OCI-M2 (cell line): ENCODE measurements around the gene PRKG1.
"Not testable (repeated sequence)": the region's sequence is repeated elsewhere in the genome, so short reads cannot be mapped to it uniquely, and the experiment has no call there.

ENCODE experiments used
- DNase-seq: peaks from one replicate; lab custom pipeline; 2025; ENCODE audit not compliant: unreplicated experiment; lab: John Stamatoyannopoulos, UW

PRKG1 gene

GRCh38 chr10:51117053-51117660, 42.9 kb downstream of the PRKG1 start:
- DNase-seq, result no peak

GRCh38 chr10:51117794-51118193, 43.5 kb downstream of the PRKG1 start:
- no peak for DNase-seq

- DNase-seq, result no peak
Measured at GRCh38 chr10:51119441-51119840, 45.2 kb downstream of the PRKG1 start.

- DNase-seq, result no peak
Measured at GRCh38 chr10:51121861-51122260, 47.6 kb downstream of the PRKG1 start.

GRCh38 chr10:51124852-51125251, 50.6 kb downstream of the PRKG1 start:
- no peak for DNase-seq

GRCh38 chr10:51125518-51125917, 51.2 kb downstream of the PRKG1 start:
- DNase-seq, result no peak

- DNase-seq, result no peak
Measured at GRCh38 chr10:51129946-51130544, 55.8 kb downstream of the PRKG1 start.

GRCh38 chr10:51137756-51138529, 63.7 kb downstream of the PRKG1 start:
- no peak for DNase-seq

- DNase-seq, result no peak
Measured at GRCh38 chr10:51139176-51139575, 64.9 kb downstream of the PRKG1 start.

- DNase-seq, result no peak
Measured at GRCh38 chr10:51141010-51141409, 66.7 kb downstream of the PRKG1 start.

- DNase-seq, result no peak
Measured at GRCh38 chr10:51144161-51144781, 70.0 kb downstream of the PRKG1 start.

- DNase-seq, result no peak
Measured at GRCh38 chr10:51145375-51145774, 71.1 kb downstream of the PRKG1 start.

GRCh38 chr10:51147644-51148399, 73.5 kb downstream of the PRKG1 start:
- DNase-seq, result no peak

GRCh38 chr10:51156926-51157325, 82.6 kb downstream of the PRKG1 start:
- DNase-seq, result no peak

GRCh38 chr10:51158832-51159231, 84.5 kb downstream of the PRKG1 start:
- DNase-seq, result no peak

- no peak for DNase-seq
Measured at GRCh38 chr10:51159841-51160240, 85.6 kb downstream of the PRKG1 start.

GRCh38 chr10:51162002-51162401, 87.7 kb downstream of the PRKG1 start:
- no peak for DNase-seq

- DNase-seq, result not testable (repeated sequence)
Measured at GRCh38 chr10:51163380-51164049, 89.2 kb downstream of the PRKG1 start.

GRCh38 chr10:51168086-51168815, 94.0 kb downstream of the PRKG1 start:
- DNase-seq, result no peak

GRCh38 chr10:51169111-51169510, 94.8 kb downstream of the PRKG1 start:
- DNase-seq, result no peak
